OCI-LY7 (cell line): ENCODE data around the gene GMPR2.

Experiments
- EZH2phosphoT487 ChIP-seq: fragments of 200-600 bp; sonication (generic); IDR thresholded peaks from 2 replicates; pipeline ENCODE4 v1.6.1; 2018; ENCODE audit warnings: low read depth, borderline replicate concordance, mild to moderate bottlenecking, mixed run types, antibody characterized with exemption, low read length, moderate library complexity, mixed read lengths
- TF ChIP-seq, protein P1 (sequence below): fragments of 200-600 bp; sonication (generic); conservative IDR thresholded peaks from 2 replicates; pipeline ENCODE4 v1.5.1; 2014; ENCODE audit warnings: mild to moderate bottlenecking, antibody characterized with exemption, low read length, moderate library complexity, mixed read lengths

DNA sequence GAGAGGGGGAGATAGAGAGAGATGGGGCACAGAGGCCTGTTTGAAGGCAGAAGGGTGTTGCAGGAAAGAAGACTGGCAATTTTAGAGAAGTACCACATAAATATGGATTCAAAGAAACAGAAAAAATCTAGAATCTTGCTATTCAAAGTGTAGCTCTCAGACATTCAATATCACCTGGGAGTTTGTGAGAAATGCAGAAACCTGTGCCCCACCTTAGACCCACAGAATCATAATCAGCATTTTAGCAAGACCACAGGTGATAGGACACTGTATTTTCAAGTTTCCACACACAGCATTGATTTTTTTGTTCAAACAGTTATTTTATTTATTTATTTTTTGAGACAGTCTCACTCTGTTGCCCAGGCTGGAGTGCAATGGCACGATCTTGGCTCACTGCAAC is 3.8 kb upstream of the GMPR2 start:
- TF ChIP-seq, protein P1, sequence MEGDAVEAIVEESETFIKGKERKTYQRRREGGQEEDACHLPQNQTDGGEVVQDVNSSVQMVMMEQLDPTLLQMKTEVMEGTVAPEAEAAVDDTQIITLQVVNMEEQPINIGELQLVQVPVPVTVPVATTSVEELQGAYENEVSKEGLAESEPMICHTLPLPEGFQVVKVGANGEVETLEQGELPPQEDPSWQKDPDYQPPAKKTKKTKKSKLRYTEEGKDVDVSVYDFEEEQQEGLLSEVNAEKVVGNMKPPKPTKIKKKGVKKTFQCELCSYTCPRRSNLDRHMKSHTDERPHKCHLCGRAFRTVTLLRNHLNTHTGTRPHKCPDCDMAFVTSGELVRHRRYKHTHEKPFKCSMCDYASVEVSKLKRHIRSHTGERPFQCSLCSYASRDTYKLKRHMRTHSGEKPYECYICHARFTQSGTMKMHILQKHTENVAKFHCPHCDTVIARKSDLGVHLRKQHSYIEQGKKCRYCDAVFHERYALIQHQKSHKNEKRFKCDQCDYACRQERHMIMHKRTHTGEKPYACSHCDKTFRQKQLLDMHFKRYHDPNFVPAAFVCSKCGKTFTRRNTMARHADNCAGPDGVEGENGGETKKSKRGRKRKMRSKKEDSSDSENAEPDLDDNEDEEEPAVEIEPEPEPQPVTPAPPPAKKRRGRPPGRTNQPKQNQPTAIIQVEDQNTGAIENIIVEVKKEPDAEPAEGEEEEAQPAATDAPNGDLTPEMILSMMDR: no peak
- no peak for TF ChIP-seq EZH2phosphoT487
